ENCODE measurements around the gene YTHDF2. TPM values are rescaled to one million over a fixed set of nuclear protein-coding genes. Genes with fewer than 3 reads are reported as not detected.
"Not testable (repeated sequence)": the region's sequence is repeated elsewhere in the genome, so short reads cannot be mapped to it uniquely, and the experiment has no call there.

The YTHDF2 gene
- total RNA-seq, 2 experiments from 2014 or later = 76.3 to 89.2 TPM

GRCh38 chr1:28766532-28767183, 29.9 kb downstream of the YTHDF2 start:
- Mint-ChIP-seq H3K4me1 (peaks cover 9% of the 10 kb centered on the region), H3K27me3 (no peaks in the 10 kb centered on the region), H3K4me3 (no peak overlapping the region), H3K9me3 (no peaks in the 10 kb centered on the region), H3K27ac (no peak overlapping the region), H3K36me3 (ENCODE audit: low read depth) (peaks cover 27% of the 10 kb centered on the region)
- ChIA-PET POLR2A (no interaction called here), CTCF (no interaction called here)
- DNase-seq = no peak

- ChIA-PET CTCF (interaction anchor here (0.6 to 1.8 kb wide), 5 partner anchors 34 to 294 kb away, joined by 3 to 5 read pairs (median 3); partner anchors contain the start of gene YTHDF2), POLR2A (no interaction called here)
- peaks cover 11% of the 10 kb centered on the region for H3K4me1 Mint-ChIP-seq
- H3K27ac Mint-ChIP-seq = no peak overlapping the region
- H3K36me3 Mint-ChIP-seq (ENCODE audit: low read depth) = peaks cover 31% of the 10 kb centered on the region
- no peaks in the 10 kb centered on the region for H3K9me3 Mint-ChIP-seq
- no peak for DNase-seq
- no peaks in the 10 kb centered on the region for H3K27me3 Mint-ChIP-seq
- no peak overlapping the region for H3K4me3 Mint-ChIP-seq
Measured at GRCh38 chr1:28770601-28771165, 33.9 kb downstream of the YTHDF2 start.

GRCh38 chr1:28771921-28772320, 35.2 kb downstream of the YTHDF2 start:
- DNase-seq, H3K27me3 Mint-ChIP-seq, H3K4me3 Mint-ChIP-seq, POLR2A ChIA-PET, H3K27ac Mint-ChIP-seq, H3K9me3 Mint-ChIP-seq: not testable (repeated sequence)
- CTCF ChIA-PET = interaction anchor here (1.1 to 2.4 kb wide), 2 partner anchors 36 to 41 kb away, joined by 3 to 8 read pairs; partner anchors contain the start of gene YTHDF2
- Mint-ChIP-seq H3K36me3 (ENCODE audit: low read depth) (peaks cover 24% of the 10 kb centered on the region), H3K4me1 (peaks cover 10% of the 10 kb centered on the region)

GRCh38 chr1:28773105-28773504, 36.4 kb downstream of the YTHDF2 start:
- Mint-ChIP-seq H3K36me3 (ENCODE audit: low read depth) (peaks cover 22% of the 10 kb centered on the region), H3K27ac (no peak overlapping the region), H3K9me3 (no peaks in the 10 kb centered on the region), H3K27me3 (no peaks in the 10 kb centered on the region), H3K4me3 (no peak overlapping the region), H3K4me1 (peaks cover 10% of the 10 kb centered on the region)
- ChIA-PET CTCF (interaction anchor here (0.6 to 2.4 kb wide), 4 partner anchors 12 to 220 kb away, joined by 3 to 8 read pairs (median 4); partner anchors contain the start of genes RNU11, TRNAU1AP and YTHDF2), POLR2A (no interaction called here)
- no peak for DNase-seq

- CTCF ChIA-PET = interaction anchor here (0.7 to 2.4 kb wide), 13 partner anchors 9 to 354 kb away, joined by 3 to 12 read pairs (median 4); partner anchors contain the start of gene YTHDF2
- peaks cover 7% of the 10 kb centered on the region for H3K27me3 Mint-ChIP-seq
- H3K4me3 Mint-ChIP-seq = peak overlapping the region; percentile 76
- POLR2A ChIA-PET = interaction anchor here (0.6 to 1.2 kb wide), 2 partner anchors 29 to 193 kb away, joined by 4 to 5 read pairs; no protein-coding TSS in a partner anchor
- peak; percentile 64 for DNase-seq
- H3K9me3 Mint-ChIP-seq = no peaks in the 10 kb centered on the region
- H3K27ac Mint-ChIP-seq = peak overlapping the region; percentile 78
- peaks cover 6% of the 10 kb centered on the region for H3K36me3 Mint-ChIP-seq (ENCODE audit: low read depth)
- peaks cover 8% of the 10 kb centered on the region for H3K4me1 Mint-ChIP-seq
Measured at GRCh38 chr1:28775121-28775942, 38.6 kb downstream of the YTHDF2 start.

- POLR2A ChIA-PET = no interaction called here
Measured at GRCh38 chr1:28776341-28776740, 39.6 kb downstream of the YTHDF2 start.

GRCh38 chr1:28778021-28778420, 41.3 kb downstream of the YTHDF2 start:
- no peak for DNase-seq
- Mint-ChIP-seq H3K4me1 (peaks cover 8% of the 10 kb centered on the region), H3K4me3 (no peak overlapping the region), H3K9me3 (no peaks in the 10 kb centered on the region), H3K27me3 (peaks cover 7% of the 10 kb centered on the region), H3K36me3 (ENCODE audit: low read depth) (peaks cover 3% of the 10 kb centered on the region), H3K27ac (no peak overlapping the region)
- CTCF ChIA-PET = interaction anchor here (0.6 kb wide), 2 partner anchors 152 to 383 kb away, joined by 3 read pairs; no protein-coding TSS in a partner anchor
- POLR2A ChIA-PET = interaction anchor here (0.6 kb wide), 1 partner anchor 97 kb away, joined by 3 read pairs; no protein-coding TSS in a partner anchor

More at GRCh38 chr1:28776341-28776740, 39.6 kb downstream of the YTHDF2 start:
- H3K4me1 Mint-ChIP-seq = peaks cover 8% of the 10 kb centered on the region
- no peak overlapping the region for H3K27ac Mint-ChIP-seq
- CTCF ChIA-PET = interaction anchor here (0.7 to 2.4 kb wide), 6 partner anchors 9 to 353 kb away, joined by 3 to 8 read pairs (median 4); partner anchors contain the start of gene YTHDF2
- peaks cover 6% of the 10 kb centered on the region for H3K36me3 Mint-ChIP-seq (ENCODE audit: low read depth)
- no peak overlapping the region for H3K4me3 Mint-ChIP-seq
- peaks cover 7% of the 10 kb centered on the region for H3K27me3 Mint-ChIP-seq
- DNase-seq = no peak
- no peaks in the 10 kb centered on the region for H3K9me3 Mint-ChIP-seq

- H3K36me3 Mint-ChIP-seq (ENCODE audit: low read depth) = peaks cover 1% of the 10 kb centered on the region
- ChIA-PET POLR2A (no interaction called here), CTCF (no interaction called here)
- H3K4me1 Mint-ChIP-seq = peaks cover 6% of the 10 kb centered on the region
- H3K4me3 Mint-ChIP-seq = no peak overlapping the region
- no peaks in the 10 kb centered on the region for H3K9me3 Mint-ChIP-seq
- no peak overlapping the region for H3K27ac Mint-ChIP-seq
- no peak for DNase-seq
- H3K27me3 Mint-ChIP-seq = peaks cover 7% of the 10 kb centered on the region
Measured at GRCh38 chr1:28779751-28780408, 43.1 kb downstream of the YTHDF2 start.

- no peak for DNase-seq
- Mint-ChIP-seq H3K4me3 (no peak overlapping the region), H3K27me3 (peaks cover 10% of the 10 kb centered on the region), H3K9me3 (no peaks in the 10 kb centered on the region), H3K4me1 (peaks cover 7% of the 10 kb centered on the region), H3K27ac (no peak overlapping the region), H3K36me3 (ENCODE audit: low read depth) (no peaks in the 10 kb centered on the region)
- POLR2A ChIA-PET = no interaction called here
- CTCF ChIA-PET = interaction anchor here (1.4 to 1.7 kb wide), 2 partner anchors 44 to 96 kb away, joined by 3 to 4 read pairs; partner anchors contain the start of gene YTHDF2
Measured at GRCh38 chr1:28781305-28781704, 44.6 kb downstream of the YTHDF2 start.

- H3K9me3 Mint-ChIP-seq = no peaks in the 10 kb centered on the region
- DNase-seq = no peak
- no peaks in the 10 kb centered on the region for H3K36me3 Mint-ChIP-seq (ENCODE audit: low read depth)
- H3K27me3 Mint-ChIP-seq = peaks cover 10% of the 10 kb centered on the region
- no peak overlapping the region for H3K4me3 Mint-ChIP-seq
- POLR2A ChIA-PET = no interaction called here
- H3K4me1 Mint-ChIP-seq = peaks cover 7% of the 10 kb centered on the region
- CTCF ChIA-PET = interaction anchor here (0.6 to 1.7 kb wide), 5 partner anchors 20 to 112 kb away, joined by 3 to 4 read pairs (median 3); partner anchors contain the start of gene YTHDF2
- H3K27ac Mint-ChIP-seq = no peak overlapping the region
Measured at GRCh38 chr1:28782011-28782410, 45.3 kb downstream of the YTHDF2 start.

- no peaks in the 10 kb centered on the region for H3K9me3 Mint-ChIP-seq
- H3K36me3 Mint-ChIP-seq (ENCODE audit: low read depth) = no peaks in the 10 kb centered on the region
- DNase-seq = no peak
- CTCF ChIA-PET = interaction anchor here (0.6 to 4.3 kb wide), 4 partner anchors 25 to 134 kb away, joined by 3 to 17 read pairs (median 3); no protein-coding TSS in a partner anchor
- H3K4me1 Mint-ChIP-seq = peaks cover 7% of the 10 kb centered on the region
- H3K27me3 Mint-ChIP-seq = peaks cover 12% of the 10 kb centered on the region
- no peak overlapping the region for H3K4me3 Mint-ChIP-seq
- POLR2A ChIA-PET = no interaction called here
- no peak overlapping the region for H3K27ac Mint-ChIP-seq
Measured at GRCh38 chr1:28783363-28783762, 46.6 kb downstream of the YTHDF2 start.

GRCh38 chr1:28789412-28789811, 52.7 kb downstream of the YTHDF2 start:
- H3K27ac Mint-ChIP-seq = no peak overlapping the region
- H3K9me3 Mint-ChIP-seq = no peaks in the 10 kb centered on the region
- no peak overlapping the region for H3K4me3 Mint-ChIP-seq
- H3K27me3 Mint-ChIP-seq = peaks cover 9% of the 10 kb centered on the region
- no peak for DNase-seq
- peaks cover 7% of the 10 kb centered on the region for H3K4me1 Mint-ChIP-seq
- CTCF ChIA-PET = no interaction called here
- POLR2A ChIA-PET = no interaction called here
- no peaks in the 10 kb centered on the region for H3K36me3 Mint-ChIP-seq (ENCODE audit: low read depth)

Measured in activated CD4-positive, alpha-beta T cell treated with anti-CD3 and anti-CD28 coated beads, Interleukin-2, amount 10 ng/mL, durations not matched to agents 7 days and 5 days (primary cell).